HepG2 (cell line): ENCODE measurements around the gene ATP8B1. TPM values are rescaled to one million over a fixed set of nuclear protein-coding genes. Genes with fewer than 3 reads are reported as not detected.

ENCODE experiments used
- AKAP8 ChIP-seq: sonication (generic); formaldehyde crosslinking; IDR thresholded peaks from 2 replicates; pipeline ENCODE4 v1.5.1; 2020; ENCODE audit warnings: mild to moderate bottlenecking, missing genetic modification reagents
- CREB1 ChIP-seq, 2 experiments: fragments of 450-650 bp in 1 of 2; IDR thresholded peaks; 2 replicates each; pipeline ENCODE4 v1.6.1; 2016 to 2017; ENCODE audit warnings: control low read depth in 1 of 2, mild to moderate bottlenecking in 1 of 2, missing compliant biosample characterization in 1 of 2, missing genetic modification characterization in 1 of 2
- ELF1 ChIP-seq: sonication (generic); formaldehyde crosslinking; IDR thresholded peaks from 2 replicates; pipeline ENCODE4 v1.4.0; 2020; ENCODE audit warnings: missing genetic modification reagents
- ERF ChIP-seq: IDR thresholded peaks from 2 replicates; pipeline ENCODE4 v1.6.1; 2018; ENCODE audit warnings: missing biosample characterization, missing genetic modification reagents
- GATAD1 ChIP-seq: IDR thresholded peaks from 2 replicates; pipeline ENCODE4 v1.6.1; 2016; ENCODE audit warnings: missing genetic modification reagents, missing compliant biosample characterization
- MED8 ChIP-seq: sonication (generic); formaldehyde crosslinking; IDR thresholded peaks from 2 replicates; pipeline ENCODE4 v1.8.1; 2023; ENCODE audit warnings: mild to moderate bottlenecking, missing genetic modification reagents; ENCODE audit not compliant: insufficient replicate concordance
- PITX1 ChIP-seq: sonication (generic); formaldehyde crosslinking; IDR thresholded peaks from 2 replicates; pipeline ENCODE4 v1.5.1; 2020; ENCODE audit warnings: mild to moderate bottlenecking, missing genetic modification reagents
- POLR2AphosphoS2 ChIP-seq: IDR thresholded peaks from 2 replicates; pipeline ENCODE4 v1.6.1; 2011; ENCODE audit warnings: low read depth, low read length, improper control_type of control experiment
- STAG1 ChIP-seq: sonication (generic); formaldehyde crosslinking; IDR thresholded peaks from 2 replicates; pipeline ENCODE4 v1.4.0; 2020; ENCODE audit warnings: missing genetic modification reagents
- U2AF2 ChIP-seq: fragments of 200-400 bp; formaldehyde crosslinking; IDR thresholded peaks from 2 replicates; pipeline ENCODE4 v1.6.1; 2017; ENCODE audit warnings: low read depth, mild to moderate bottlenecking, low read length
- ZNF510 ChIP-seq: sonication (generic); formaldehyde crosslinking; IDR thresholded peaks from 2 replicates; pipeline ENCODE4 v1.4.0; 2020; ENCODE audit warnings: low read depth, mild to moderate bottlenecking, missing genetic modification reagents
- polyA plus RNA-seq, 8 experiments: library from polyadenylated mRNA; depleted of rRNA in 3 of 8; stranded (reverse) in 7 of 8; unstranded in 1 of 8; fragments of >200 nt; fragmentation: Illumina TruSeq in 4 of 8; extraction: Trizol in 4 of 8; gene quantifications; 2 replicates each; pipeline versions ENCODE4 v1.2.1 to v1.2.3, GENCODE V29; 2011 to 2016; ENCODE audit warnings: low read depth in 4 of 8, missing spikeins in 1 of 8, mixed read lengths in 1 of 8; ENCODE audit not compliant: insufficient read depth in 1 of 8
- total RNA-seq, 5 experiments: library from RNA; depleted of rRNA; stranded (reverse); fragments of >200 nt; fragmentation: Illumina TruSeq; extraction: Trizol; gene quantifications; 2 replicates each; pipeline ENCODE4 v1.2.3, GENCODE V29; 2016; ENCODE audit warnings: low read depth in 1 of 5
- TF ChIP-seq, protein P1 (sequence below): IDR thresholded peaks from 2 replicates; pipeline ENCODE4 v1.6.1; 2016; ENCODE audit warnings: control low read depth
- TF ChIP-seq, protein P2 (sequence below): sonication (generic); formaldehyde crosslinking; IDR thresholded peaks from 2 replicates; pipeline ENCODE4 v1.8.1; 2023; ENCODE audit warnings: mild to moderate bottlenecking, missing genetic modification reagents
- TF ChIP-seq, protein P3 (sequence below): sonication (generic); formaldehyde crosslinking; IDR thresholded peaks from 2 replicates; pipeline ENCODE4 v1.8.1; 2023; ENCODE audit warnings: missing genetic modification reagents, mild to moderate bottlenecking, borderline replicate concordance
- TF ChIP-seq, protein P4 (sequence below): sonication (generic); formaldehyde crosslinking; IDR thresholded peaks from 2 replicates; pipeline ENCODE4 v1.4.0; 2020; ENCODE audit warnings: missing genetic modification reagents
- TF ChIP-seq, protein P5 (sequence below): fragments of 450-650 bp; IDR thresholded peaks from 2 replicates; pipeline ENCODE4 v1.6.1; 2017
- TF ChIP-seq, protein P6 (sequence below): sonication (generic); formaldehyde crosslinking; IDR thresholded peaks from 2 replicates; pipeline ENCODE4 v1.5.1; 2020; ENCODE audit warnings: mild to moderate bottlenecking, missing genetic modification reagents, borderline replicate concordance
- TF ChIP-seq, protein P7 (sequence below): sonication (generic); formaldehyde crosslinking; IDR thresholded peaks from 2 replicates; pipeline ENCODE4 v1.5.1; 2020; ENCODE audit warnings: mild to moderate bottlenecking, missing genetic modification reagents, borderline replicate concordance

The ATP8B1 gene
- total and polyA plus RNA-seq, 2 of the 13 experiments (the other 11 are each of a cell fraction or from before 2014, with no cell fraction given) = 2.8 to 4.0 TPM

DNA sequence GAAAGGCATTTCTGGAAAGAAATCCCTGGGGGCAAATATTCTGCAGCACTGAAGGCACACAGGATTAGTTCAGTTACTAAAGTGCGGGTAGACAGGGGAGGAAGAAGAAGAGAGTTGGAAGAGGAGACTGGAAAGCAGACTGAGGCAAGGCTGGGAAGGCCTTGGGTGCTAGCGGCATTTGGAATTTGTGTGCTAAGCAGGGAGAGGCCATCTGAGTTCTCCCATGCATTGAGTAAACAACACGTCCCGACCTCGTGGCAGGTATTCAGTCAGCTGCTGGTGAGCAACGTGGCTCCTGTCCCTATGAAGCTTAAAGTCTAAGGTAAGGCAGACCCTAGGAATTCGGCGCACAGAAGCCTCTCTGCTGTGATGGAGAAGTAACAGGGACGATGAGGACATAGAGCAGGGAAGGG lies 30.7 kb downstream of the ATP8B1 start (continued):
- TF ChIP-seq, protein P1, sequence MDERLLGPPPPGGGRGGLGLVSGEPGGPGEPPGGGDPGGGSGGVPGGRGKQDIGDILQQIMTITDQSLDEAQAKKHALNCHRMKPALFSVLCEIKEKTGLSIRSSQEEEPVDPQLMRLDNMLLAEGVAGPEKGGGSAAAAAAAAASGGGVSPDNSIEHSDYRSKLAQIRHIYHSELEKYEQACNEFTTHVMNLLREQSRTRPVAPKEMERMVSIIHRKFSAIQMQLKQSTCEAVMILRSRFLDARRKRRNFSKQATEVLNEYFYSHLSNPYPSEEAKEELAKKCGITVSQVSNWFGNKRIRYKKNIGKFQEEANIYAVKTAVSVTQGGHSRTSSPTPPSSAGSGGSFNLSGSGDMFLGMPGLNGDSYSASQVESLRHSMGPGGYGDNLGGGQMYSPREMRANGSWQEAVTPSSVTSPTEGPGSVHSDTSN (CRISPR knock-in tag) = no peak
- TF ChIP-seq, protein P2, sequence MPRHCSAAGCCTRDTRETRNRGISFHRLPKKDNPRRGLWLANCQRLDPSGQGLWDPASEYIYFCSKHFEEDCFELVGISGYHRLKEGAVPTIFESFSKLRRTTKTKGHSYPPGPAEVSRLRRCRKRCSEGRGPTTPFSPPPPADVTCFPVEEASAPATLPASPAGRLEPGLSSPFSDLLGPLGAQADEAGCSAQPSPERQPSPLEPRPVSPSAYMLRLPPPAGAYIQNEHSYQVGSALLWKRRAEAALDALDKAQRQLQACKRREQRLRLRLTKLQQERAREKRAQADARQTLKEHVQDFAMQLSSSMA (CRISPR knock-in tag) = 0 out of 2 replicates have a peak, but pooled peaks have one; percentile 42
- peak; percentile 94 for TF ChIP-seq ERF (CRISPR knock-in tag)
- TF ChIP-seq, protein P3, sequence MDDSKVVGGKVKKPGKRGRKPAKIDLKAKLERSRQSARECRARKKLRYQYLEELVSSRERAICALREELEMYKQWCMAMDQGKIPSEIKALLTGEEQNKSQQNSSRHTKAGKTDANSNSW (CRISPR knock-in tag) = no peak
- peak; percentile 42; the same call in 1 of the 2 replicates for TF ChIP-seq ELF1 (CRISPR knock-in tag)
- TF ChIP-seq, protein P4, sequence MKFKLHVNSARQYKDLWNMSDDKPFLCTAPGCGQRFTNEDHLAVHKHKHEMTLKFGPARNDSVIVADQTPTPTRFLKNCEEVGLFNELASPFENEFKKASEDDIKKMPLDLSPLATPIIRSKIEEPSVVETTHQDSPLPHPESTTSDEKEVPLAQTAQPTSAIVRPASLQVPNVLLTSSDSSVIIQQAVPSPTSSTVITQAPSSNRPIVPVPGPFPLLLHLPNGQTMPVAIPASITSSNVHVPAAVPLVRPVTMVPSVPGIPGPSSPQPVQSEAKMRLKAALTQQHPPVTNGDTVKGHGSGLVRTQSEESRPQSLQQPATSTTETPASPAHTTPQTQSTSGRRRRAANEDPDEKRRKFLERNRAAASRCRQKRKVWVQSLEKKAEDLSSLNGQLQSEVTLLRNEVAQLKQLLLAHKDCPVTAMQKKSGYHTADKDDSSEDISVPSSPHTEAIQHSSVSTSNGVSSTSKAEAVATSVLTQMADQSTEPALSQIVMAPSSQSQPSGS (CRISPR knock-in tag) = peak; percentile 30; the same call in 1 of the 2 replicates
- no peak for TF ChIP-seq MED8 (CRISPR knock-in tag)
- TF ChIP-seq POLR2AphosphoS2 = no peak
- 0 out of 2 replicates have a peak, but pooled peaks have one; percentile 38 for TF ChIP-seq AKAP8 (CRISPR knock-in tag)
- TF ChIP-seq, protein P5, sequence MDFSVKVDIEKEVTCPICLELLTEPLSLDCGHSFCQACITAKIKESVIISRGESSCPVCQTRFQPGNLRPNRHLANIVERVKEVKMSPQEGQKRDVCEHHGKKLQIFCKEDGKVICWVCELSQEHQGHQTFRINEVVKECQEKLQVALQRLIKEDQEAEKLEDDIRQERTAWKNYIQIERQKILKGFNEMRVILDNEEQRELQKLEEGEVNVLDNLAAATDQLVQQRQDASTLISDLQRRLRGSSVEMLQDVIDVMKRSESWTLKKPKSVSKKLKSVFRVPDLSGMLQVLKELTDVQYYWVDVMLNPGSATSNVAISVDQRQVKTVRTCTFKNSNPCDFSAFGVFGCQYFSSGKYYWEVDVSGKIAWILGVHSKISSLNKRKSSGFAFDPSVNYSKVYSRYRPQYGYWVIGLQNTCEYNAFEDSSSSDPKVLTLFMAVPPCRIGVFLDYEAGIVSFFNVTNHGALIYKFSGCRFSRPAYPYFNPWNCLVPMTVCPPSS = no peak
- no peak for TF ChIP-seq CREB1 (IDR thresholded peaks at IDR 0.05)
- TF ChIP-seq CREB1 (CRISPR knock-in tag; IDR thresholded peaks at IDR 0.05) = no peak
- TF ChIP-seq, protein P6, sequence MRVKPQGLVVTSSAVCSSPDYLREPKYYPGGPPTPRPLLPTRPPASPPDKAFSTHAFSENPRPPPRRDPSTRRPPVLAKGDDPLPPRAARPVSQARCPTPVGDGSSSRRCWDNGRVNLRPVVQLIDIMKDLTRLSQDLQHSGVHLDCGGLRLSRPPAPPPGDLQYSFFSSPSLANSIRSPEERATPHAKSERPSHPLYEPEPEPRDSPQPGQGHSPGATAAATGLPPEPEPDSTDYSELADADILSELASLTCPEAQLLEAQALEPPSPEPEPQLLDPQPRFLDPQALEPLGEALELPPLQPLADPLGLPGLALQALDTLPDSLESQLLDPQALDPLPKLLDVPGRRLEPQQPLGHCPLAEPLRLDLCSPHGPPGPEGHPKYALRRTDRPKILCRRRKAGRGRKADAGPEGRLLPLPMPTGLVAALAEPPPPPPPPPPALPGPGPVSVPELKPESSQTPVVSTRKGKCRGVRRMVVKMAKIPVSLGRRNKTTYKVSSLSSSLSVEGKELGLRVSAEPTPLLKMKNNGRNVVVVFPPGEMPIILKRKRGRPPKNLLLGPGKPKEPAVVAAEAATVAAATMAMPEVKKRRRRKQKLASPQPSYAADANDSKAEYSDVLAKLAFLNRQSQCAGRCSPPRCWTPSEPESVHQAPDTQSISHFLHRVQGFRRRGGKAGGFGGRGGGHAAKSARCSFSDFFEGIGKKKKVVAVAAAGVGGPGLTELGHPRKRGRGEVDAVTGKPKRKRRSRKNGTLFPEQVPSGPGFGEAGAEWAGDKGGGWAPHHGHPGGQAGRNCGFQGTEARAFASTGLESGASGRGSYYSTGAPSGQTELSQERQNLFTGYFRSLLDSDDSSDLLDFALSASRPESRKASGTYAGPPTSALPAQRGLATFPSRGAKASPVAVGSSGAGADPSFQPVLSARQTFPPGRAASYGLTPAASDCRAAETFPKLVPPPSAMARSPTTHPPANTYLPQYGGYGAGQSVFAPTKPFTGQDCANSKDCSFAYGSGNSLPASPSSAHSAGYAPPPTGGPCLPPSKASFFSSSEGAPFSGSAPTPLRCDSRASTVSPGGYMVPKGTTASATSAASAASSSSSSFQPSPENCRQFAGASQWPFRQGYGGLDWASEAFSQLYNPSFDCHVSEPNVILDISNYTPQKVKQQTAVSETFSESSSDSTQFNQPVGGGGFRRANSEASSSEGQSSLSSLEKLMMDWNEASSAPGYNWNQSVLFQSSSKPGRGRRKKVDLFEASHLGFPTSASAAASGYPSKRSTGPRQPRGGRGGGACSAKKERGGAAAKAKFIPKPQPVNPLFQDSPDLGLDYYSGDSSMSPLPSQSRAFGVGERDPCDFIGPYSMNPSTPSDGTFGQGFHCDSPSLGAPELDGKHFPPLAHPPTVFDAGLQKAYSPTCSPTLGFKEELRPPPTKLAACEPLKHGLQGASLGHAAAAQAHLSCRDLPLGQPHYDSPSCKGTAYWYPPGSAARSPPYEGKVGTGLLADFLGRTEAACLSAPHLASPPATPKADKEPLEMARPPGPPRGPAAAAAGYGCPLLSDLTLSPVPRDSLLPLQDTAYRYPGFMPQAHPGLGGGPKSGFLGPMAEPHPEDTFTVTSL (CRISPR knock-in tag) = 0 out of 2 replicates have a peak, but pooled peaks have one; percentile 67
- peak; percentile 42; the same call in 1 of the 2 replicates for TF ChIP-seq STAG1
- TF ChIP-seq, protein P7, sequence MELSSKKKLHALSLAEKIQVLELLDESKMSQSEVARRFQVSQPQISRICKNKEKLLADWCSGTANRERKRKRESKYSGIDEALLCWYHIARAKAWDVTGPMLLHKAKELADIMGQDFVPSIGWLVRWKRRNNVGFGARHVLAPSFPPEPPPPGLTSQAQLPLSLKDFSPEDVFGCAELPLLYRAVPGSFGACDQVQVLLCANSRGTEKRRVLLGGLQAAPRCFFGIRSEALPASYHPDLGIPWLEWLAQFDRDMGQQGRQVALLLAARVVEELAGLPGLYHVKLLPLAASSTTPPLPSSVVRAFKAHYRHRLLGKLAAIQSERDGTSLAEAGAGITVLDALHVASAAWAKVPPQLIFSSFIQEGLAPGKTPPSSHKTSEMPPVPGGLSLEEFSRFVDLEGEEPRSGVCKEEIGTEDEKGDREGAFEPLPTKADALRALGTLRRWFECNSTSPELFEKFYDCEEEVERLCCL (CRISPR knock-in tag) = no peak
- TF ChIP-seq U2AF2 = no peak
- TF ChIP-seq GATAD1 (CRISPR knock-in tag) = peak; percentile 72
- peak; percentile 80 for TF ChIP-seq PITX1
- no peak for TF ChIP-seq ZNF510
